K562 (cell line): ENCODE results near the gene AKT1S1. TPM values are rescaled to one million over a fixed set of nuclear protein-coding genes. Genes with fewer than 3 reads are reported as not detected.

Source experiments
- ATAC-seq: fragments of 200-7000 bp; cut with Tn5 transposase; 3 replicates; pipeline ENCODE4 v1.9.1; 2020; ENCODE audit warnings: moderate library complexity
- BruUV-seq: library from RNA; stranded (reverse); fragments of 400-500 nt; replicated peaks from 2 replicates; lab custom pipeline; 2021; lab: Mats Ljungman, UMichigan
- CTCF ChIA-PET: fragments of 300-600 bp; formaldehyde crosslinking; extraction: SDS; loops from one replicate; lab custom pipeline; 2021; ENCODE audit warnings: low intra/inter-chr PET ratio; lab: Yijun Ruan, JAX
- POLR2A ChIA-PET: fragments of 300-600, 350-650 bp; sonication (Branson Sonifier 250); formaldehyde crosslinking; extraction: SDS; loops from one replicate; lab custom pipeline; 2021; ENCODE audit warnings: antibody characterized with exemption, inconsistent platforms; lab: Yijun Ruan, JAX
- DNase-seq, 4 experiments: peaks; one replicate each; pipeline versions ENCODE4 v3.0.0 to v3.0.0-alpha.2; 2011 to 2018; ENCODE audit warnings: low spot score in 3 of 4, mixed read lengths in 3 of 4; ENCODE audit errors: extremely low read depth in 1 of 4
- FAIRE-seq: peaks from 2 replicates; lab custom pipeline; 2011; peaks lifted over from hg19 to GRCh38; lab: Jason Lieb, UNC
- H2AFZ ChIP-seq: 2 replicates; pipeline ENCODE4 v1.6.0; 2011; ENCODE audit warnings: low read depth, low read length, control low read depth, inconsistent platforms
- H3K27ac ChIP-seq: fragments of 200-600 bp; 3 replicates; pipeline ENCODE4 v1.8.0; 2011; ENCODE audit warnings: low read depth, mild to moderate bottlenecking, control low read depth, inconsistent platforms, low read length, moderate library complexity, mixed read lengths; ENCODE audit errors: extremely low read depth
- H3K27me3 ChIP-seq, 2 experiments: fragments of 300-600 bp in 1 of 2; 2 replicates in 1 of 2; 3 replicates in 1 of 2; pipeline versions ENCODE4 v1.6.0 to v1.8.0; 2011; ENCODE audit warnings: inconsistent platforms in 2 of 2, low read length in 2 of 2, mild to moderate bottlenecking in 1 of 2, mixed read lengths in 1 of 2, moderate library complexity in 1 of 2; ENCODE audit not compliant: control insufficient read depth in 2 of 2, insufficient read depth in 2 of 2
- H3K36me3 ChIP-seq: fragments of 300-600 bp; 3 replicates; pipeline ENCODE4 v1.8.0; 2011; ENCODE audit warnings: mild to moderate bottlenecking, low read length, inconsistent platforms; ENCODE audit not compliant: control insufficient read depth, insufficient read depth
- H3K4me1 ChIP-seq, 2 experiments: fragments of 200-600 bp in 1 of 2; replicated peaks in 1 of 2; 2 replicates in 1 of 2; 3 replicates in 1 of 2; pipeline versions ENCODE4 v1.5.1 to v1.8.0; 2011; ENCODE audit warnings: inconsistent platforms in 2 of 2, low read length in 2 of 2, mild to moderate bottlenecking in 1 of 2, mixed read lengths in 1 of 2, moderate library complexity in 1 of 2; ENCODE audit not compliant: control insufficient read depth in 2 of 2, insufficient read depth in 2 of 2
- H3K4me2 ChIP-seq: 2 replicates; pipeline ENCODE4 v1.6.1; 2011; ENCODE audit warnings: low read length, control low read depth, inconsistent platforms, mixed read lengths; ENCODE audit not compliant: insufficient read depth
- H3K4me3 ChIP-seq: fragments of 200-600 bp; sonication (generic), shearing (Covaris generic); 2 replicates; pipeline ENCODE4 v1.5.1; 2016; ENCODE audit warnings: control low read depth, inconsistent platforms
- H3K79me2 ChIP-seq: fragments of 200-600 bp; 3 replicates; pipeline ENCODE4 v1.8.0; 2011; ENCODE audit warnings: low read length, inconsistent platforms; ENCODE audit not compliant: control insufficient read depth, insufficient read depth
- H3K9ac ChIP-seq, 2 experiments: 2 replicates each; pipeline versions ENCODE4 v1.6.0 to v1.6.1; 2011; ENCODE audit warnings: low read depth in 2 of 2, low read length in 2 of 2, control low read depth in 1 of 2, inconsistent platforms in 1 of 2, mild to moderate bottlenecking in 1 of 2, mixed read lengths in 1 of 2; ENCODE audit not compliant: insufficient read depth in 1 of 2
- H3K9me1 ChIP-seq: one replicate; pipeline ENCODE4 v1.6.0; 2011; ENCODE audit warnings: inconsistent platforms, mild to moderate bottlenecking, low read length, moderate library complexity; ENCODE audit not compliant: control insufficient read depth, insufficient read depth
- H3K9me3 ChIP-seq: replicated peaks from 2 replicates; pipeline ENCODE4 v1.5.1; 2011; ENCODE audit warnings: low read depth, low read length, inconsistent platforms; ENCODE audit not compliant: control insufficient read depth, insufficient read depth
- H4K20me1 ChIP-seq: replicated peaks from 2 replicates; pipeline ENCODE4 v1.6.1; 2011; ENCODE audit warnings: low read length, inconsistent platforms, mixed read lengths; ENCODE audit not compliant: control insufficient read depth, insufficient read depth
- FOXK1 ChIP-seq: sonication (generic); formaldehyde crosslinking; IDR thresholded peaks from 2 replicates; pipeline ENCODE4 v1.8.0; 2022; ENCODE audit warnings: missing genetic modification reagents, mild to moderate bottlenecking, borderline replicate concordance
- JUND ChIP-seq, 2 experiments: IDR thresholded peaks; 2 replicates in 1 of 2; 3 replicates in 1 of 2; pipeline ENCODE4 v1.6.1; 2011; ENCODE audit warnings: borderline replicate concordance in 2 of 2, low read depth in 2 of 2, low read length in 2 of 2, improper control_type of control experiment in 1 of 2, missing biosample characterization in 1 of 2, missing genetic modification characterization in 1 of 2, missing genetic modification reagents in 1 of 2
- L3MBTL2 ChIP-seq: fragments of 450-650 bp; IDR thresholded peaks from 2 replicates; pipeline ENCODE4 v1.6.1; 2016; ENCODE audit warnings: mild to moderate bottlenecking, moderate library complexity
- MAZ ChIP-seq, 2 experiments: fragments of 450-650 bp in 1 of 2; sonication (generic) in 1 of 2; formaldehyde crosslinking; IDR thresholded peaks in 1 of 2; conservative IDR thresholded peaks in 1 of 2; 2 replicates each; pipeline versions ENCODE4 v1.4.0 to v1.5.0; 2020; ENCODE audit warnings: mild to moderate bottlenecking in 1 of 2, missing genetic modification reagents in 1 of 2
- WGBS: fragments of 100-300 bp; shearing (Covaris generic); methylation state at CpG from one replicate; pipeline ENCODE4 v1.1.6; 2016; ENCODE audit warnings: low coverage, mixed read lengths; ENCODE audit not compliant: insufficient coverage; ENCODE audit errors: missing lambda C conversion rate; 5-methylcytosine and 5-hydroxymethylcytosine counted together
- in situ Hi-C: fragments of 300-500 bp; cut with MboI; formaldehyde crosslinking; loops from 4 replicates; pipeline ENCODE4 v1.15.0; 2018; ENCODE audit warnings: inconsistent platforms, mixed read lengths
- intact Hi-C: fragments of 100-400 bp; cut with micrococcal nuclease; formaldehyde crosslinking; loops from 2 replicates; pipeline ENCODE4 v1.14.2; 2022
- polyA plus RNA-seq, 8 experiments: library from polyadenylated mRNA; depleted of rRNA in 4 of 8; stranded (reverse) in 5 of 8; unstranded in 3 of 8; fragments of >200 nt; fragmentation: Nextera tagmentation in 2 of 8; fragmentation: Illumina TruSeq in 1 of 8; extraction: Ambion mirVana in 2 of 8; extraction: Trizol in 1 of 8; gene quantifications; 2 replicates each; pipeline versions ENCODE4 v1.2.1 to v1.2.3, GENCODE V29; 2011 to 2014; ENCODE audit warnings: inconsistent platforms in 1 of 8, missing spikeins in 1 of 8
- total RNA-seq, 7 experiments: library from RNA; depleted of rRNA in 6 of 7; stranded (reverse); fragments of >200 nt in 6 of 7; fragmentation: Illumina TruSeq in 2 of 7; extraction: Trizol in 2 of 7; gene quantifications; 2 replicates each; pipeline versions ENCODE4 v1.2.1 to v1.2.3, GENCODE V29; 2011 to 2021; ENCODE audit warnings: low replicate concordance in 1 of 7
- TF ChIP-seq, protein P1 (sequence below), 3 experiments: IDR thresholded peaks in 2 of 3; conservative IDR thresholded peaks in 1 of 3; 2 replicates each; pipeline ENCODE4 v1.5.1; 2011 to 2012; ENCODE audit warnings: low read length in 3 of 3, mild to moderate bottlenecking in 3 of 3, control low read depth in 2 of 3, improper control_type of control experiment in 1 of 3, inconsistent platforms in 1 of 3, low read depth in 1 of 3, mixed read lengths in 1 of 3, moderate library complexity in 1 of 3; ENCODE audit not compliant: insufficient read depth in 2 of 3

AKT1S1 gene
- total and polyA plus RNA-seq, 9 of the 15 experiments (the other 6 are each of a cell fraction or from before 2014, with no cell fraction given): 1.2 to 50.3 (median 17.1) TPM

DNA sequence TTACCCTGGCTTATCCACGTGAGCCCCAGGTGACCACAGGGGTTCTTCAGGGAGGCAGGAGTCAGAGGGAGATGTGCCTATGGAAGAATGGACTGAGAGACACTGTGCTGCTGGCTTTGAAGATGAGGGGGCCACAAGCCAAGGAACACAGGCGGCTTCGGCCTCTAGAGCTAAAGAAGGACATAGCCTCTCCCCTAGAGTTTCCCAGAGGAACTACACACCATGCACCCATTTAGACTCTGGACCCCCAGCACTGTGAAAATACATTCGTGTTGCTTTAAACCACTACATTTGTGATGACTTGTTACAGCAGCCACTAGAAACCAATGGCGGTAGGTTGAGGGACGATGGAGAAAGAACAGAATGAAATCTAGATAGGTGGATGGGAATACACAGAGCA lies 38.1 kb upstream of the AKT1S1 start:
- DNase-seq (no peak), ATAC-seq (0 out of 3 replicates have a peak, but pooled peaks have one; percentile 21), FAIRE-seq (no peak)
- Histone ChIP-seq H3K27ac (no peak overlapping the region), H3K4me1 (peaks cover 0 to 9% of the 10 kb centered on the region in 2 experiments; a peak in 2 of 5 replicates), H3K4me2 (no peak overlapping the region), H4K20me1 (peaks cover 54% of the 10 kb centered on the region), H3K9me1 (no peaks in the 10 kb centered on the region), H2AFZ (no peak overlapping the region), H3K79me2 (peaks cover 83% of the 10 kb centered on the region), H3K9ac (no peak overlapping the region), H3K4me3 (no peak overlapping the region), H3K36me3 (peaks cover 90% of the 10 kb centered on the region; the same call in 2 of the 3 replicates), H3K27me3 (no peaks in the 10 kb centered on the region), H3K9me3 (no peaks in the 10 kb centered on the region)
- POLR2A ChIA-PET: interaction anchor here (0.6 to 13.2 kb wide), 3 partner anchors 7 to 240 kb away, joined by 3 to 105 read pairs (median 4); partner anchors contain the start of genes ATF5 and NUP62
- no TSS peak for BruUV-seq
- in situ Hi-C loops (no loop called here), intact Hi-C loops (no loop called here)
- CTCF ChIA-PET: no interaction called here
- TF ChIP-seq L3MBTL2 (no peak), MAZ (CRISPR knock-in tag; conservative IDR thresholded peaks at IDR 0.05 in 1 of 2, IDR thresholded peaks at IDR 0.05 in 1 of 2) (no peak), JUND (IDR thresholded peaks at IDR 0.05; ENCODE audit: borderline replicate concordance, low read depth, low read length) (no peak), JUND (tag; IDR thresholded peaks at IDR 0.05; ENCODE audit: borderline replicate concordance, low read depth, low read length) (no peak), FOXK1 (CRISPR knock-in tag) (no peak)
- TF ChIP-seq, protein P1, sequence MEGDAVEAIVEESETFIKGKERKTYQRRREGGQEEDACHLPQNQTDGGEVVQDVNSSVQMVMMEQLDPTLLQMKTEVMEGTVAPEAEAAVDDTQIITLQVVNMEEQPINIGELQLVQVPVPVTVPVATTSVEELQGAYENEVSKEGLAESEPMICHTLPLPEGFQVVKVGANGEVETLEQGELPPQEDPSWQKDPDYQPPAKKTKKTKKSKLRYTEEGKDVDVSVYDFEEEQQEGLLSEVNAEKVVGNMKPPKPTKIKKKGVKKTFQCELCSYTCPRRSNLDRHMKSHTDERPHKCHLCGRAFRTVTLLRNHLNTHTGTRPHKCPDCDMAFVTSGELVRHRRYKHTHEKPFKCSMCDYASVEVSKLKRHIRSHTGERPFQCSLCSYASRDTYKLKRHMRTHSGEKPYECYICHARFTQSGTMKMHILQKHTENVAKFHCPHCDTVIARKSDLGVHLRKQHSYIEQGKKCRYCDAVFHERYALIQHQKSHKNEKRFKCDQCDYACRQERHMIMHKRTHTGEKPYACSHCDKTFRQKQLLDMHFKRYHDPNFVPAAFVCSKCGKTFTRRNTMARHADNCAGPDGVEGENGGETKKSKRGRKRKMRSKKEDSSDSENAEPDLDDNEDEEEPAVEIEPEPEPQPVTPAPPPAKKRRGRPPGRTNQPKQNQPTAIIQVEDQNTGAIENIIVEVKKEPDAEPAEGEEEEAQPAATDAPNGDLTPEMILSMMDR (IDR thresholded peaks at IDR 0.05 in 2 of 3, conservative IDR thresholded peaks at IDR 0.05 in 1 of 3; ENCODE audit: insufficient read depth in 2 of 3, low read depth in 1 of 3, low read length in 3 of 3): 0 out of 6 replicates have a peak, but pooled peaks have one; percentile 8 to 22 (median 14)
- WGBS: 87% methylated on average over 6 of the region's 6 CpGs
